Measurements from ENCODE around the gene NKX2-1. TPM values are rescaled to one million over a fixed set of nuclear protein-coding genes. Genes with fewer than 3 reads are reported as not detected.

Gene NKX2-1
- total and polyA plus RNA-seq, 2 donors (not counting 3 experiments of a cell fraction or from before 2014, with no cell fraction given) = not detected

DNA sequence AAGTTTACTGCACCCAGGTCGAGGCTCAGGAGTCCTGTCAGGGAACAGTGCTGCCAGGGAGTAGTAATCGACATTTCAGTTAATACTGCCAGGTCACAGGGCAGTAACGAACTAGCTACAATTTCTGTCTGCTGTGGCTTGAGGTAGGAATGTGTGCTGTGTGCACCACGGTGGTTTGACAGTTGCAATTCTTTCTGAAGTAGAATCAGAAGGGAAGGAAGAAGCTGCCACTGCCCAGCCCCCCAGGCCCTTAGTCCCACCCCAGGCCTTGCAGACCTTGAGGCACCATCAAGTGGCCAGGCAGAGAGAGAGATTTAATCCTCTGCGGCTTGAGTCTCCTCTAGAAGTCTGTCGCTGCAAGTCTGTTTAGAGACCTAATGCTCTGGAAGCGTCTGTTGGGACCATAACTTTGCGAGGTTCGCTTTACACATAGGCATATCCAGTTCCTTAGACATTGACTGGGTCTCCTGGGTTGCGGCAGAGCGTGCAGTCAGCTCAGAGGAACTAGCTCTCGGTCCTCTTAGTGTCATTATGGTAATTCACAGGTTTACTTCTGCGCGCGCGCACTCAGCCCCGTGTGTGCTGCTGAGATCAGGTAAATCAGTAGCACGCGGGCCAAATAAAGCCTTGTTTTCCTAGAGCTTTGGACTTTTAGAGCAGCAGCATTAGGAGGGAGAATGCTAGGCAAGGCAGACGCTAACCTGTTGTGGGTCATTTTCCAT, 9.8 kb downstream of the NKX2-1 start:
- Histone ChIP-seq H3K9me3 (replicated peaks; ENCODE audit: control insufficient read depth, insufficient read depth, low read length) (no peaks in the 10 kb centered on the region), H3K4me1 (ENCODE audit: control insufficient read depth, extremely low read depth, insufficient read depth, low read length) (no peaks in the 10 kb centered on the region), H3K79me2 (ENCODE audit: control insufficient read depth, insufficient read depth, low read length) (no peaks in the 10 kb centered on the region), H3K4me2 (ENCODE audit: insufficient read depth, low read length) (no peak overlapping the region), H3K36me3 (ENCODE audit: control insufficient read depth in 2 of 2, extremely low read depth in 1 of 2, insufficient read depth in 2 of 2, low read length in 2 of 2) (no peaks in the 10 kb centered on the region), H2AFZ (ENCODE audit: low read depth, low read length) (no peak overlapping the region), H3K27me3 (ENCODE audit: control insufficient read depth in 2 of 2, insufficient read depth in 2 of 2, low read length in 2 of 2) (peaks cover 87 to 92% of the 10 kb centered on the region in 2 experiments), H3K9me1 (replicated peaks; ENCODE audit: control insufficient read depth, extremely low read depth, insufficient read depth, low read length) (no peaks in the 10 kb centered on the region), H3K27ac (ENCODE audit: insufficient read depth, low read depth, low read length) (no peak overlapping the region), H4K20me1 (replicated peaks; ENCODE audit: control insufficient read depth, extremely low read depth, insufficient read depth, low read length) (no peaks in the 10 kb centered on the region), H3K4me3 (replicated peaks in 1 of 3; ENCODE audit: insufficient read depth in 1 of 3, low read depth in 1 of 3, low read length in 3 of 3) (no peak overlapping the region), H3K9ac (replicated peaks; ENCODE audit: extremely low read depth, insufficient read depth, low read length) (no peak overlapping the region)
- dilution Hi-C loops (cut with MboI; ENCODE audit: extremely low pct_ligation_motif_present, low sequenced_read_pairs) (no loop called here), intact Hi-C loops (cut with micrococcal nuclease) (no loop called here)
- POLR2A ChIA-PET = no interaction called here
- FAIRE-seq (no peak), DNase-seq (ENCODE audit: low read depth, low spot score) (no peak)
- TF ChIP-seq, protein P1, sequence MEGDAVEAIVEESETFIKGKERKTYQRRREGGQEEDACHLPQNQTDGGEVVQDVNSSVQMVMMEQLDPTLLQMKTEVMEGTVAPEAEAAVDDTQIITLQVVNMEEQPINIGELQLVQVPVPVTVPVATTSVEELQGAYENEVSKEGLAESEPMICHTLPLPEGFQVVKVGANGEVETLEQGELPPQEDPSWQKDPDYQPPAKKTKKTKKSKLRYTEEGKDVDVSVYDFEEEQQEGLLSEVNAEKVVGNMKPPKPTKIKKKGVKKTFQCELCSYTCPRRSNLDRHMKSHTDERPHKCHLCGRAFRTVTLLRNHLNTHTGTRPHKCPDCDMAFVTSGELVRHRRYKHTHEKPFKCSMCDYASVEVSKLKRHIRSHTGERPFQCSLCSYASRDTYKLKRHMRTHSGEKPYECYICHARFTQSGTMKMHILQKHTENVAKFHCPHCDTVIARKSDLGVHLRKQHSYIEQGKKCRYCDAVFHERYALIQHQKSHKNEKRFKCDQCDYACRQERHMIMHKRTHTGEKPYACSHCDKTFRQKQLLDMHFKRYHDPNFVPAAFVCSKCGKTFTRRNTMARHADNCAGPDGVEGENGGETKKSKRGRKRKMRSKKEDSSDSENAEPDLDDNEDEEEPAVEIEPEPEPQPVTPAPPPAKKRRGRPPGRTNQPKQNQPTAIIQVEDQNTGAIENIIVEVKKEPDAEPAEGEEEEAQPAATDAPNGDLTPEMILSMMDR (IDR thresholded peaks at IDR 0.05; ENCODE audit: extremely low read depth in 1 of 2, insufficient read depth in 1 of 2, low read depth in 1 of 2, low read length in 2 of 2) = no peak
- TF ChIP-seq EZH2 (IDR thresholded peaks at IDR 0.05; ENCODE audit: borderline replicate concordance, low read depth, low read length, severe bottlenecking) = peak; percentile 51
- CTCF ChIA-PET = no interaction called here
- BruUV-seq (replicated peaks) = no TSS peak

DNA sequence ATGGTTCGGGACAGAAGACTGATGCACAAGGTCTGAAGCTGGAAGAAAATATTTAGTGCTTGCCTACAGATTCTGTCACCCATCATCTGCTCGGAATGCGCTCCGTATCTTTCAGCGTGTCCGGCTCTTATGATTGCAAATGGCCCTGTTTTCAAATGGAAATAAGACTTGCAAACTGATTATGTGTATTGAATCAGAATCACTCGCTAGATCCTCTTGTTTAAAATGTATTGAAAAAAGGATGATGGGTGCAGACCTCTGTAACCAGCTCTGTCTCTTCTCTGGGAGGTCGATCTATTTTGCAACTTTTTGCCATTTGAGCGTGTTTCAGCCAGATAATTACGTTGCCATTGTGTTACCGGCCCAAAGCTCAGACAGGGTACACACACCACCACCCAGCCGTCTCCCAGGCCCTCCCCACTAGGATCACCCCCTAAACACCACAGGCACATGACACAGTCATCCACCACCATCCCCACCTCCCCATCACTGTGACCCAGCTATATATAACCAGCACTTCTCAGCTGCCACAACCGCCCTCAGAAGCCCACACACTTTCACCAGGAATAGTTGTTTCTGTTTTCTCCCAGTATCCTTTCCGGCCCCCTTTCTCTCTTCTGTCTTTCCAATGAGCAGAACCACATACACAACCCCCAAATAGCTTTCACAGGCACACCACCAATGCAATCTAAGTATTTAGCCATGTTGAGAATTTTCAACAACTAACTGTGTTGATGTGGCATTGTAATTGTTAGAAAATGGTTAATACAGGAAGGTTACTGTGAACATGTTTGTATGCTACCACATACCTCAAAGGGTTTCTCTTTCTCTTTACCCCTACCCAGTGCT, 10.7 kb downstream of the NKX2-1 start:
- FAIRE-seq = no peak
- Histone ChIP-seq H4K20me1 (replicated peaks; ENCODE audit: control insufficient read depth, extremely low read depth, insufficient read depth, low read length) (no peaks in the 10 kb centered on the region), H3K9ac (replicated peaks; ENCODE audit: extremely low read depth, insufficient read depth, low read length) (no peak overlapping the region), H3K79me2 (ENCODE audit: control insufficient read depth, insufficient read depth, low read length) (no peaks in the 10 kb centered on the region), H3K4me1 (ENCODE audit: control insufficient read depth, extremely low read depth, insufficient read depth, low read length) (no peaks in the 10 kb centered on the region), H3K27ac (ENCODE audit: insufficient read depth, low read depth, low read length) (no peak overlapping the region), H3K36me3 (ENCODE audit: control insufficient read depth in 2 of 2, extremely low read depth in 1 of 2, insufficient read depth in 2 of 2, low read length in 2 of 2) (no peaks in the 10 kb centered on the region), H2AFZ (ENCODE audit: low read depth, low read length) (no peak overlapping the region), H3K4me2 (ENCODE audit: insufficient read depth, low read length) (no peak overlapping the region), H3K27me3 (ENCODE audit: control insufficient read depth in 2 of 2, insufficient read depth in 2 of 2, low read length in 2 of 2) (peaks cover 87 to 92% of the 10 kb centered on the region in 2 experiments), H3K4me3 (replicated peaks in 1 of 3; ENCODE audit: insufficient read depth in 1 of 3, low read depth in 1 of 3, low read length in 3 of 3) (no peak overlapping the region), H3K9me3 (replicated peaks; ENCODE audit: control insufficient read depth, insufficient read depth, low read length) (no peaks in the 10 kb centered on the region), H3K9me1 (replicated peaks; ENCODE audit: control insufficient read depth, extremely low read depth, insufficient read depth, low read length) (no peaks in the 10 kb centered on the region)
- intact Hi-C loops (cut with micrococcal nuclease) = no loop called here
- CTCF ChIA-PET = no interaction called here
- dilution Hi-C loops (cut with MboI; ENCODE audit: extremely low pct_ligation_motif_present, low sequenced_read_pairs) = no loop called here
- no TSS peak for BruUV-seq (replicated peaks)
- TF ChIP-seq, protein P2, sequence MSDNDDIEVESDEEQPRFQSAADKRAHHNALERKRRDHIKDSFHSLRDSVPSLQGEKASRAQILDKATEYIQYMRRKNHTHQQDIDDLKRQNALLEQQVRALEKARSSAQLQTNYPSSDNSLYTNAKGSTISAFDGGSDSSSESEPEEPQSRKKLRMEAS (IDR thresholded peaks at IDR 0.05; ENCODE audit: insufficient read depth, insufficient read length) = no peak
- TF ChIP-seq FOS (IDR thresholded peaks at IDR 0.05; ENCODE audit: borderline replicate concordance, insufficient read depth, low read length) = no peak
- no peak for TF ChIP-seq MYC (IDR thresholded peaks at IDR 0.05; ENCODE audit: low read depth, low read length)
- no peak for TF ChIP-seq JUN (IDR thresholded peaks at IDR 0.05; ENCODE audit: borderline replicate concordance, insufficient read depth, insufficient read length, low read depth)
- TF ChIP-seq POLR2A (IDR thresholded peaks at IDR 0.05; ENCODE audit: low read depth, low read length) = no peak
- TF ChIP-seq EZH2 (IDR thresholded peaks at IDR 0.05; ENCODE audit: borderline replicate concordance, low read depth, low read length, severe bottlenecking) = peak; percentile 84
- TF ChIP-seq, protein P1 (IDR thresholded peaks at IDR 0.05; ENCODE audit: extremely low read depth in 1 of 2, insufficient read depth in 1 of 2, low read depth in 1 of 2, low read length in 2 of 2) = no peak
- no peak for TF ChIP-seq POLR2AphosphoS5 (IDR thresholded peaks at IDR 0.05; ENCODE audit: insufficient read depth, low read depth, low read length)
- POLR2A ChIA-PET = no interaction called here
- DNase-seq (ENCODE audit: low read depth, low spot score) = no peak
